ENCODE results near the gene CAND1. TPM values are rescaled to one million over a fixed set of nuclear protein-coding genes. Genes with fewer than 3 reads are reported as not detected.

CAND1 gene
- polyA plus RNA-seq, 1 donor = 75.0 TPM

DNA sequence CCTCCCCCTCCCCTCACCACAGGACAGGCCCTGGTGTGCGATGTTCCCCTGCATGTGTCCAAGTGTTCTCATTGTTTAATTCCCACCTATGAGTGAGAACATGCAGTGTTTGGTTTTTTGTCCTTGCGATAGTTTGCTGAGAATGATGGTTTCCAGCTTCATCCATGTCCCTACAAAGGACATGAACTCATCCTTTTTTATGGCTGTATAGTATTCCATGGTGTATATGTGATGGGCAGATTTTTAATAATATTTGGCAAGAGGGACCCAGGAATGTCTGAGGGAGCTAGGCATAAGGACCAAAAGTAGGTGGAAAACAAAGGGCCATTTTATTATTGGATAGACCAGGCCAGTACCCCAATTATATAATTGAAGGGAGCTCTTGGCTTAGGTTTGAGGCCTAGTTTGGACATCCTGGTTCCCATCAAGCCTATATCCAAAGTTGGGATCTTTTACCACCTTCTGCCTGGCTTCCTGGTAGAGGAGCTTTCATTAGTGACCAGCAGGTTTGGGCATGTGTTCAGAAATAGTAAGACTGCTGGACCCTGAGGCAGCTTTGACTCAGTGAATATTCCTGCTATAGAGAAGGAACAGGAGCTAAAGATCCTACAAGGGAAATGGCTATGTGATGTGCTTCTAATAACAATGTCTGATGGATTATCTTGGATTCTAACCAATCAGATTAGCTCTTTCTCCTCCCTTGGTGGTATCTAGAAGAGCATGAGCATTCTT lies 76.0 kb downstream of the CAND1 start:
- no peak for DNase-seq (ENCODE audit: low read depth)

DNA sequence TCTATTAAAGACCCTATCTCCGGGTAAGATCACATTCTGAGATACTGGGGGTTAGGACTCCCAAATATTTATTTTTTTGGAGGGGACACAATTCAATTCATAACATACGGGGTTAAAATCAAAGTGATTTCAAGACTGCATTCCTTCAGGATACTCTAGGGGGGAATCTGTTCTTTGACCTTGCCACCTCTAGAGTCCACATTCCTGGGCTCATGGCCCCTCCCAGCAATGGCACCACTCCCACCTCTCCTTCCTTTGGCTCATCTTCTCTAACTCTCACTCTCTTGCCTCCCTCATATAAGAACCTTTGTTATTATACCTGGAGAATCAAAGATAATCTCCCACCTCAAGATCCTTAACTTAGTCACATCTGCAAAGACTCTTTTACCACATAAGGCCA lies 79.5 kb downstream of the CAND1 start:
- no peak for DNase-seq (ENCODE audit: low read depth)

DNA sequence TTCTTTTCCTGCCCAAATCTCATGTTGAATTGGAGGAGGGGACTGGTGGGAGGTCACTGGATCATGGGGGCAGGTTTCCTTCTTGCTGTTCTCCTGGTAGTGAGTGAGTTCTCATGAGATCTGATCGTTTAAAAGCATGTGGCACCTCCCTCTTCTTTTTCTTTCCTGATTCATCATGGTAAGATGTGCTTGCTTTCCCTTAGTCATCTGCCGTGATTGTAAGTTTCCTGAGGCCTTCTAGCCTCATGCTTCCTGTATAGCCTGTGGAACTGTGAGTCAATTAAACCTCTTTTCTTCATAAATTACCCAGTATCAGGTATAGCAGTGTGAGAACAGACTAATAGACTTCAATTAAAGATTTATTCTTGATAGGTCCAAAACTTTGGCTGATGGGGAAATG lies 83.5 kb downstream of the CAND1 start:
- no peak for DNase-seq (ENCODE audit: low read depth)

DNA sequence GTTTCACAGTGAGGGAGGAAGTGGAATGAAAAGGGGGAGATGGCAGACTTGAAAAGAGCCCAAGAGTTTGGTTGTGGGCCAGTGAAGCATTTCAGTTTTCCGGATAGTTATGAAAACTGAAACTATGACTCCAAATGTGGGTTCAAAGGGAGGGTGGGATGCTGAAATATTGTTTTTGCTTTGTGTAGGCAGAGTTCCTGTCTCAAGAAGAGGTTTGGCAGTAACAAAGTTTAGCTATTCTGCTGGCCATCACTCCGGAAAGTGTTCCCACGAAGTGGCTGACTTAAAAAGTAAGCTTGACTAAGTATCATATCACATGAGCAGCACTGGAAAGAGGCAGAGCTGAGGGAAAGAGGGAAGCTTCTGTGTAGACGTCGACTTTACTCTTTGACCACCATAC lies 85.2 kb downstream of the CAND1 start:
- DNase-seq (ENCODE audit: low read depth) = no peak

DNA sequence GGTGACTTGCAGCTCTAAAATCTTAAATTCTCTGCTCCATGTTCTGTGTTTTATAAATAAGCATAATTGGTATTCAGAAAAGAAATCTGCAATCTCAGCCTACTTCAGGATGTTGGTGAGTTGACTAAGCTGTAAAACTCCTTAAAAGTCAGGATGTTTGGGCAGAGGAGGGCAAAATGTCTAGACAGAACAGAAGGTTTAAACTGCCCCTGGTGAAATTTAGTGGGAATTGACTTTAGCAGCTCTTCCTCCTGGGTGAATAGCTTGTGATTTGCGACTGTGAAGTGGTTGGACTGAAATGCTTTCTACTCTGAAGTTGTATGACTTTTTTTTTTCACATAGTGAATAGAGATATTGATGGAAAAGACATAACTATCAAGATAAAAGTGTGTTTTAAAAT lies 85.8 kb downstream of the CAND1 start:
- no peak for DNase-seq (ENCODE audit: low read depth)

DNA sequence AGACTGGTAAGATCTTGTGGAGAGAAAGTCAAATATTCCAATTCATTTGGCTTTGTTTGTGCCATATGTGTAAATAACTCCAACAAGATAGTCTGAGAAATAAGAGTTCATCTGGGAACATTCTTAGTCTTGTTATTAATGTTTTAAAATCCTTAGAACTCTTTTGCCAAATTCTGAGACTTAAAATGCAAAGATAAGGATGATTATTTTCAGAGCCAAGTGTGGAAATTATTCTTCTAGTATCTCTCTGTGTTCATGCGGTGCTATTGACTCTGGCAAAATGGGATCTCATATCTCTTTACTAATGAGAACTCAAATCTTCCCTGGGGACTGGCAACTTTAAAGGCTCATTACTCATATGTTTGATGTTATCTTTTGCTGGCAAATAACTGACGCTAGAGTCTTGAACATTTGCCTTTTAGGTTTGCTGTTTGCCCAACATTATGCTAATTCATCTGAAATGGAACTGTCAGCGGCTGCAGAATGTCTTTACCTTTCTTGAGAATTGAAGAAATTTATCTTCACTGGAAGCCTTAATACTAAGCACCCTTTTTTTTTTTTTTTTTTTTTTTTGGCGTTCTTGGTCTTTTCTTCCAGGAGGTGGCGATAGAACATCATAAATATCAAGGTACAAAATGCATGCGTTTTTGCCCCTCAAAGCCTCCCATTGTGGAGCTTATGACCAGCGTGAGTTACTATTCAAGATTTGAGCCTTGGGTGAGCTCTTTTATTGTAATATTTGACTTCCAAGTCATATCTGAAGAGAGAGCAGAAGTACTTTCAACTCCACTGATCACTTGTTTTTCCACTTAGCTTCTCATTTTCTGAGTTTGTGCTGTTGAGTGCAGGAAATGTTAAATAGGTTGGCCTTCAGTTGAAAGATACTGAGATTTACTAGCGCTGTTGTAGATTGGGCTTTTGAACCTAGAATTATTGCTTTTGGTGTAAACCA lies 86.5 kb downstream of the CAND1 start:
- DNase-seq (ENCODE audit: low read depth) = peak; percentile 50

DNA sequence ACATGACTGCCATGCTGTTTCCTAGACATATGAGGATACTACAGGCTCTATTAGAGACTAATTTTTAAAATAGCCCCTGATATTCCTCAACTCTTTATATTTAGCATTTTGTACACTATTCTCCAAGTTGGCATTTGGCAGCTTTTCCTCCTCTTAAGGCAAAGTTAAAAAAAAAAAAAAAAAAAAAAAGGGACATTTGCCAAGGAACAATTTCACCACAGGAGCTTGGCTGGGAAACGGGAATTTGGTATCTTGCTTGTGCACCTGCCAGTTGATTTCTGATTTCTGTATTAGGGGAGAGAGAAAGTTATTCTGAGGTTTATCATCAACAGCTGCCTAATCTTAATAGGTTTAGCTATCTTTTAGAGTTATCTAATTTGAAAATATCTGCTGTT lies 87.2 kb downstream of the CAND1 start:
- no peak for DNase-seq (ENCODE audit: low read depth)

DNA sequence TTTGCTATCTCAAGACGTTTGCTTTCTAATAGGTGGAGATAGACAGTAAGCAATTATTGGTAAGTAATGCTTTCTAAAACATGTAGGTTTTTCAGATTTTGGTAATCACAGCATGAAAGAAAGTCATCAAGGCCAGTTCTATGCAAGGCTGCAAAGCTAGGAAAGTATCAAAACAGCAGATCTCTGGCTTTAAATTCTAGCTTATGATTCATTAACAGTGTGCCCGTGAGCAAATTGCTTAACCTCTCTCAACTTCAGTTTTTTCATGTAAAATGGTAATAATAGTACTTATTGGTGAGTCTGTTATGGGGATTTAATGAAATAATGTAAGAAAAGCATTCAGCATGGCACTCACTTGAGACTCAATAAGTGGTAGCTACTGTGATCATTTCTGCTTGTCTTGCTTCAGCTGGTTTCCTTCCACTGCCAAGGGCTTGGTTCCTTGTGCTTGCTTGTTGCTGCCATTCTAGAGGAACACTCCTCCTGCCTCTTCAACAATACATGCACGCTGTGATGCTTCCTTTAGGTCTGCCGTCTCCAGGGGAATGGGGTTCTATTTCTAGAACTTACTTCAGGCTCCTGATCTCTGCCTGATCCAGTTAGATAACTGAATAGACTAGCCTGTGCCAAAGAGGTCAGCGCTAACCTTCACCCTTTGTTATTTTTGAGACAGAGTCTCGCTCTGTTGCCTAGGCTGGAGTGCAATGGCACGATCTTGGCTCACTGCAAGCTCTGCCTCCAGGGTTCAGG lies 88.4 kb downstream of the CAND1 start:
- DNase-seq (ENCODE audit: low read depth) = no peak

DNA sequence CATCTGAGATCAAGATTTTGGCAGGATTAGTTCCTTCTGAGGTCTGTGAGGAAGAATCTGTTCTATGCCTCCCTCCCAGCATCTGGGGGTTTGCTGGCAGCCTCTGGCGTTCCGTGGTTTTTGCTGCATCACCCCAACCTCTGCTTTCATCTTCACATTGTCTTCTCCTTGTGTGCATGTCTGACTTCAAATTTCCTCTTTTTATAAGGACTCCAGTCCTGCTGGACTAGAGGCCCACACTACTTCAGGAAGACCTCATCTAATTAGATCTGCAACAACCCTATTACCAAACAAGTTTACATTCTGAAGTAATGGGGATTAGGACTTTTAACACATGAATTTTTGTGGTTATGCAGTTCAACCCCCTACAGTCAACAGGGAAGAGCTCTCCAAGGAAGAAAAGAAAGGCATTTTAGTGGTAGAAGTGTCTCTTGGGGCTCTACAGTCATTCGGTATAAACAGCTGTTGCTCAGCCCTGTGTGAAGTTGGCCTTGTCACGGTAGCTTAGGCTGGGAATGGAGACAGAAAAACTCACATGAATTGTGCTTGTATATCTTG lies 89.7 kb downstream of the CAND1 start:
- no peak for DNase-seq (ENCODE audit: low read depth)

DNA sequence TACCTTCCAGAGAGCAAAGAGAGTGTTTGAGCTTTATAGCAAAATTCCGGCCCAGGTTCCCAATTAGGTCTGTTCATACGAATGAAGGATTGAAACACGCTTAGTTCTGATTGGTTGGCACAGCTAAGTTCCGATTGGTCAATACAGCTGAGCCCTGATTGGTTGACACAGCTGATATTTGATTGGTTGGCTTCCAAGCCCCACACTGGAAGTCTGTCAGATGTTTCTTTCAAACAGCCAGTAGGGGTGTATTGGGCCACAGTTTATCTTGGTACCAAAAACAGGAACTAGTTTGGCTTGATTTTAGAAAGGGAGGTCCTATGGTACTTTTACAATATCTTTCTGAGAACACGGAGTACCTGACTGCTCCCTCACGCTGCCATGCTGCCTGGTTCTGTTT lies 93.4 kb downstream of the CAND1 start:
- no peak for DNase-seq (ENCODE audit: low read depth)

DNA sequence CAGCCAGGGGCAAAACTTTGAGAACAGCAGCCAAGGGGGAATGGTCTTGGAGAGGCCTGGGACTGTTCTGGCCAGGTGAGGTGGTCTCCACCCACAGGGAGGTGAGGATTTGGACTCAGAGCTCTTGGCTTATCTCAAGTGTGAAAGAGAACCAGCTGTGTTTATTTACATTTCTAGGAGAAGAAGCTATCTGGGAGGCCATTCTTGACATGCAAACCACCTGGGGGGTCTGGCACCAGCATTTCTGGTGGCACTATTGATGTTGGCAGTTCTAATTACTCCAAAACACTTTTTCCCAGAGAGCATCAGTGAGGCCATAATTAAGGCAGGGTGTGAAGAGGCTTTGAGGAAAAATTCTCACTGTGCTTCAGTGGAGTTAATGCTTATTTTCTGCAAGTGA lies 95.1 kb downstream of the CAND1 start:
- no peak for DNase-seq (ENCODE audit: low read depth)

DNA sequence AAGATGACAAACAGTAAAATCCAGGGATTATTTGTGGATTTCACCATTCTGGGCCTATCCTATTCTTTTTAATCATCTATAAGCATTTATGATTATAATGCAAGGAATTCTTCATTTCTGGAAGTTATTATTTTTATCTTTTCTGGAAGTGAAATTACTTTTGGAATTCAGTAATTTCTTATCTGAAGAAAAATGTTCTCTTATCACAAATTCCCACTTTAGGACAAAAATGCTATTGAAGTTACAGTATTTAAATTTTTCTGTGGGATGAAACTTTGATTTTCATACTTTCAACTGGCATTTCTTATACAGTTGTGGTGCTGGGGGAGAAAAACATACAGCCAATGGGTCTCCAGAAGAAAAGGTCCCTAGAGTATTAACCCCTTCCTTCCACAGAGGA lies 96.0 kb downstream of the CAND1 start:
- no peak for DNase-seq (ENCODE audit: low read depth)

DNA sequence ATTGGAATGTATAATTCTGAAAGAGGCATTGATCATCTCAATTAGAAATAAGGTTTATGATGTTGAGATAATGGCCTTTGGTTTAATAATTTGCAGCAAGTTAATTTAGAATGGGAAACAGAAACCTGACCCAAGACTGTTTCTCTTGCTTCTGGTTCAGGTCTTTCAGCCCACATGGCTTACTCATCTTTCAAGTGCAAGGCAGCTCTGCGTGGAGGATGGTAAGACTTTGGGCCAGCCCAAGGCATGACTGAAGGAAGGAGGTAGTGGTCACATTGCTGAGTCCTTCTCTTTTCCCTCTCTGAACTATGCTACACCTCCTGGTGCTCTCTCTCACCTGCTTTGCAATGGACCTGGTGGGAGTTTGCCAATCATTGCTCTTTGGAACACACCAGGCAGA lies 98.7 kb downstream of the CAND1 start:
- DNase-seq (ENCODE audit: low read depth) = no peak

Data from forelimb muscle (tissue), 1 donor.